GM10847 (cell line): Measurements from ENCODE around the gene TNS1.

Experiments used
- POLR2A ChIP-seq: IDR thresholded peaks from 2 replicates; pipeline ENCODE4 v1.6.1; 2011; ENCODE audit not compliant: insufficient read length; ENCODE audit errors: extremely low read depth

TNS1 gene

GRCh38 chr2:217997510-217997909, 5.3 kb downstream of the TNS1 start:
- no peak for TF ChIP-seq POLR2A

- no peak for TF ChIP-seq POLR2A
These were observed 6.4 kb downstream of the TNS1 start for GRCh38 chr2:217996361-217996760.

- no peak for TF ChIP-seq POLR2A
These were observed 7.0 kb downstream of the TNS1 start for GRCh38 chr2:217995731-217996231.

- TF ChIP-seq POLR2A, result no peak
These were observed 8.0 kb downstream of the TNS1 start for GRCh38 chr2:217994776-217995274.

DNA sequence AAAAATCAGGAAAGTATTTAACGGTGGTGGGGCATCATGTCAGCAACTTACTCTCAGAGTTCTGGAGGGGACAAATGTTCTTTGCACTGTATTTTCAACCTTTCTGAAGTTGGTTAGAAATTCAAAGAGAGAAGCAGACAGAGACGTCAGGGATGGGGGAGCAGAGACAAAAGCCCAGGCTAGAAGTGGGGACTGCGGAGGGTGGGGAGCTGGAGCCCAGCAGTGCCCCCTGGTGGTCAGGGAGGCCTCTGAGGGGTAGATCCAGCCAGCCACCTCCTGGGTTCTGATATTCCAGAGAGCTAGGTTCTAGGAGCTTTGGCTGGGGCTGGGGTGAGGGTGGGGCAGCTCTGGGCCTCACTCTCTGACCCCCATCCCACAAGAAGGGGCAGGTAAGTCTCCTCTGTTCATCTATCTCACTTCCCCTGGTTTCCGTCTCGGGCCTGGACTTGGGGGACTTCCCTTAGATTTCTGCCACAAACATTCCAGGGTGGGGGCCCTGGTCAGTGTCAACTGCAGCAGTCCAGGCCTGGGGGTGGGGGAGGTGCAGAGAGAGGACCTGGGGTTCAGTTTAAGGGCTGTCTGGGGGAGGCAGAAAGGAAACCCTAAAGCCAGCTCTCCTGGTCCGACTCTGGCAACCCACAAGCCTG, 8.9 kb downstream of the TNS1 start:
- no peak for TF ChIP-seq POLR2A

DNA sequence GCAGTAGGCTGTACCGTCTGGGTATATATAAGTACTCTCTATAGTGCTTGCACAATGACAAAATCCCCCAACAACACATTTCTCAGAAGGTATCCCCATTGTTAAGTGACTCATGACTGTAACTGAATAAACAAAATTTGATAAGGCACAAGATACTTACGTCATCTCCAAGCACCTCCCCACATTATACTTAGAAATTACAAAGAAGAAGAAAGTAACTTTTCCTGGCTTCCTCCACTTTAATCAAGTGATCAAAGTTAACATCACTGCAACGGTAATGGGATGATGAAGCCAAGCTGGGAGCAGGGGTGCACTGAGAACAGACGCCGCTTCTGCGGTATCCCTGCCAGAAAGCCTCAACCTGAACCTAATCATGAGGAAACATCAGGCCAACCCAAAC, 9.7 kb downstream of the TNS1 start:
- no peak for TF ChIP-seq POLR2A

DNA sequence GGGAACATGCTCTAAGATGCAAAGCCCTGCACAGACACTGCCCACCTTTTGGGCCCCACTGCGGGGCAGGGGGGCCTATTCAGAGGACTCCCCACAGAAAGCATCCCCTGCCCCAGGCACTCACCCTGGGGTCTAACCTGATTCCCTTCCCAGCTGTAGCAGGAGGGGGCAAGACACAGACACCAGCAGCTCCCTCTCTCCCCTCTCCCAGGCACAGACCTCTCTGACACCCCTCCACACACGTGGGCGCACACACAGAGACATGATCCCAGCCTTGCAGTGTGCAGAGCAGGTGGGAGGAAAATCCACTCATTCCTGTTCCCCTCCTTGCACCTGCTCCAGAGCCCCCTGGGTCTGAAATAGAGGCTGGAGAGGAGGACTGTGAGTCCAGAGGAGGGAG, 10.7 kb downstream of the TNS1 start:
- TF ChIP-seq POLR2A, result no peak

DNA sequence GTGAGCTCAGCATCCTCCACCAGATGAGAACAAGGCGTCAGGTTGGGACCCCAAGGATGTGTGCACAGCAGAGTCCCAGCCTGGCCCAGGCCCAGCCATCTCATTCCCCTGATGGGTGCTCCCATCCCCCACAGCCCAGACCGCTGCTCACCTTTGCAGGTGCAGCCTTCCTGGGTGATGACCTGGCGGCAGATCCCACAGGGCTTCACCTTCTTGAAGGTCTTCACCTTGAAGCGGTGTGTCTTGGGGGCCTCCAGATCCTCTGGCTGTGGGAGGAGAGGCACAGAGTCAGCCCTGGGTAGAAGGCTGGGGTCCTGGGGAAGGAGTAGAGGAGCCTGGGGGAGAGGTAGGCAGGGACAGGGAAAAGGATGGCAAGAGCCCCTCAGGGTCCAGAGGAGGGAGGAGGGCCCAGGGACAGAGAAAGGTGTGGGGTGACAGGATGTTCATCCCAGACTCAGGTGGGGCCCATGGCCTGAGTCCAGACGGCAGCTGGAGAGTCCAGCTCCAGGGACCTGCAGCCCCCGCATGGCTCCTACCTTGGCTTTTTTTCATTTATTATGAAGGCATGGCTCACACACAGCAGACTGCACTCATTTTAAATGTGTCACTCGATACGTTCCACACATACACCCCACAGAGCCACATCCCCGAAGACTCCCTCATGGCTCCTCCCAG, 11.9 kb downstream of the TNS1 start:
- no peak for TF ChIP-seq POLR2A

DNA sequence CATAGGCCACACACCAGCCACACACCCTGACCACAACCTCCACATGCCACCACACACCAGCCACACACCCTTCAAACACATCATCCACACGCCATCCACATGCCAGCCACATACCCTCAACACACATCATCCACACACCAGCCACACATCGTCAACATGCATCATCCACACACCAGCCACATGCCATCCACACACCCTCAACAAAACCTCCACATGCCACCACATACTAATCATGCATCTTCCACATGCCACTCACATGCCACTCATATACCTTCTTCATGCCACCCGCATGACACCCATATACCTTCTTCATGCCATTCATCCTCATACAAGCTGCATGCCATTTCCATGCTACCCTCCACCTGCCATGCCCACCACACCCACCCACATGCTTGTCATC, 12.4 kb downstream of the TNS1 start:
- TF ChIP-seq POLR2A, result no peak

DNA sequence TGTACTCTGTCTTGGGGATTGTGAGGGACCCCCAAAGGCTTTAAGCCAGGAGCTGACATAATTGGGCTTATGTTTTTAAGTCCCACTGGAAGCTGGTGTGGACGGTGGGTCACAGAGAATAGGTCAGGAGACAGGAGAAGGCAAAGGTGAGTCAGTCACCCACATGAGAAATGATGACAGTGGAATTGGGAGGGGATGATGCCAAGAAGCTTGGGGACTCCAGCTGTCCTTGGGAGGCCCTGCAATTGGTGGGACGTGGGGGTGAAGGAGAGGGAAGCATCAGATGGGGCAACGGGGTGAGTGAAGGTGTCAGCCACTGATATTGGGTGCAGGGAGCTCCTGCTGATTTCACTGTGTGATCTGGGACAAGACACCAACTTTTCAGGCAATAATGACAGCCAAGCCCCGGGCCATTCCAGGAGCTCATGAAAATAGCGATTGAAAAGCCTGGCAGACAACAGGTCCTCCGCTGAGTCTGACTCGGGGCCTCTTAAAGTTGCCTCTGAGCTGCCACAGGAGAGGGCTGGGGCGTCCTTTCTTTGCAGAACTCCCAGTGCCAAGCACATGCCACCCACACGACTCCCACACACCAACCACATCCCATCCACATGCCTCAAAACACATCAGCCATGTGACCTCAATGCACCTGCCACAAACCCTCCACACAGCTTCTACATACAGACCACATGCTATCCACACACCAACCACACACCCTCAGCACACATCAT, 13.4 kb downstream of the TNS1 start:
- TF ChIP-seq POLR2A, result no peak

DNA sequence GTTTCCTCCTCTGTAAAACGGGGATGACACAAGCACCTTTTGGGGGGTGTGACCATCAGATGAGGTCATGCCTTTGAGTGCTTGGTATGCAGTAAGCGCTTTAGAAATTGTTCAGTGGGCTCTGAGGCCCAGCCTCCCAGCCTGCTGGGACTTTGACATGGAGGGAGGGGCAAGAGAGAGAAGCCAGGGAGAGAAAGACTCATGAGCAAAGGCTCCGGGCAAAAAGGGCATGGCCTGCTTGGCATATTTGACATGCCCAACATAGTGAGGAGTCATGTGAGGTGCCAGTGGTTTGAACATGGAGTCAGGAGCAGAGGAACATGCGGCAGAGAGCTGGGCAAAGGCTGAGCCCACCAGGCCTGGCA, 14.0 kb downstream of the TNS1 start:
- TF ChIP-seq POLR2A, result no peak

DNA sequence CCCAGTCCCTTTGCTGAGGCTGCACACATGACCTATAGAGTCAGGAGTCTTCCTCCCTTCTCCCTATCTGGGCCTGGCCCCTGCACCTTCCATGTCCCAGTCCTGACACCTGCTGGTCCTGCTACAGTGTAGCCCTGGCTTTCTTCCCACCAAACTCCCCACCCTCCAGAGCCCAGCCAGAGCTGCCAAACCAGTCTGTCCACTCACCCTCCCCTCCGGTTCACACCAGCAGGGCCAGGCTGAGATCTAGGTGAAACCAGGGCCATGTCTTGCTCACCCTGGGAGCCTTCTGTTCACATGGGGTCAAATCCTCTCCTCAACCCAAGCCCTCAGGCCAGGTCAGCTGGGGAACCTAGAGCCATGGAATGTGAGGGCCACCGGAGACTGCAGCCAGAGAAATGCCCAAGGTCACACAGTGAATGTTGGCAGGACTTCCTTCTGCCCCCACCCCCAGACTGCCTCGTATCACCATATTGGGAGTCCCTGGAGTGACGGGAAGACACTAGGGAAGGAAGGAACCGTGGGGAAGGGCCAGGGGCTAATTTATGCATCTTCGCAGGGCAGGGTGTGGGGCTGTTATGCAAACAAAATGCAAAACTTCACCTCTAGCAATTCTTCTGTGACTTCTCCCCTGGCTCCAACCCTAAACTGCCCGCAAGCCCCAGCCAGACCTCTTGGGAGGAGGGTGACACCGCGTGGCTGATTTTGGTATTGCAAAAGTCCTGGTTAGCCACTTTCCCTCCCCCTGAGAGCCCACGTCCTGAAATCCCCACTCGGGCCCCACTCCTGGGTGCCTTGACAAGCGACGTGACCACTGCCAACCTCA, 14.6 kb downstream of the TNS1 start:
- no peak for TF ChIP-seq POLR2A

GRCh38 chr2:217987391-217987790, 15.4 kb downstream of the TNS1 start:
- TF ChIP-seq POLR2A, result no peak

DNA sequence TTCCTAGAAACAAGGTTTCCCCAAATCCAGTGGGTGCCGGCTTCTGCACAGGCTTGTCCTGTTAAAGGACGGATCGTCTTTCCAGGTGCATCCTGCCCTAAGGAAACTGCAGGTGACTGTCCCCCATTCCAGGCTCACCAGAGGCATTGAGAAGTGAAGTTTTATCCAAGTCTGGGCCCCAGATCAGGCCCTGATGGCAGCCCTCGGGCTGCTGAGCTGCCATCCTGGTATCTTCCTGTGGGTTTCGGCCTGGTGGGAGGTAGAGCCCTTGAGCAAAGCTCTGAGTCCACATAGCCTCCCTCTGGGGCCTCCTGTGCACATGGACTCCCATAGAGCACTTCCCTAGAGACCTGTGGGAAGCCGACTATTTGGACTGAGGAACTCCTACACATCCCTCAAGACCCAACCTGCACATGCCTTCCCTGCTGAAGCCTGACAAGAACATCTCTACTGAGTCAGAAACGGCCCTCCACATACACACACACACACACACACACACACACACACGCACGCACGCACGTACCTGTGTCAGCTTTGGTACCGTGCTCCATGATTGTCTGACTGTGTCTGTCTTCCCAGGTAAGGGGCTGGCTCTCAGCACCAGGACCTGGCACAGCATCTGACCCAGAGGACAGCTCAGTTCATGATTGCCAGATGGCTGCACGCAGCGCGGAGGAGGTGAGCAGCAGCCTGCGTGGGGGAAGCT, 16.4 kb downstream of the TNS1 start:
- TF ChIP-seq POLR2A, result no peak

GRCh38 chr2:217983276-217984233, 19.2 kb downstream of the TNS1 start:
- TF ChIP-seq POLR2A, result no peak
